Neural progenitor cell (in vitro differentiated cells): ENCODE results near the gene KHDRBS1. TPM values are rescaled to one million over a fixed set of nuclear protein-coding genes. Genes with fewer than 3 reads are reported as not detected.

Experiments
- DNase-seq: peaks from one replicate; pipeline ENCODE4 v3.0.0-alpha.2; 2016; ENCODE audit warnings: low spot score
- H2AFZ ChIP-seq: fragments of 200-600 bp; sonication (generic); replicated peaks from 2 replicates; pipeline ENCODE4 v1.6.1; 2016; ENCODE audit warnings: antibody characterized with exemption
- H3F3A ChIP-seq: fragments of 200-600 bp; sonication (generic); 2 replicates; pipeline ENCODE4 v1.6.1; 2016; ENCODE audit warnings: antibody characterized with exemption, low read depth
- H3K27ac ChIP-seq: fragments of 200-600 bp; sonication (generic); 2 replicates; pipeline ENCODE4 v1.5.1; 2016; ENCODE audit warnings: mild to moderate bottlenecking
- H3K27me3 ChIP-seq: fragments of 200-600 bp; sonication (generic); 2 replicates; pipeline ENCODE4 v1.6.1; 2016; ENCODE audit warnings: mild to moderate bottlenecking, moderate library complexity
- H3K36me3 ChIP-seq: fragments of 200-600 bp; sonication (generic); 2 replicates; pipeline ENCODE4 v1.5.1; 2016
- H3K4me1 ChIP-seq: fragments of 200-600 bp; sonication (generic); 2 replicates; pipeline ENCODE4 v1.6.1; 2016; ENCODE audit warnings: mixed run types
- H3K4me2 ChIP-seq: fragments of 200-600 bp; sonication (generic); 2 replicates; pipeline ENCODE4 v1.6.1; 2016
- H3K4me3 ChIP-seq: fragments of 200-600 bp; sonication (generic); 2 replicates; pipeline ENCODE4 v1.5.1; 2016
- H3K79me2 ChIP-seq: fragments of 200-600 bp; sonication (generic); 2 replicates; pipeline ENCODE4 v1.6.1; 2016; ENCODE audit warnings: low read depth
- H3K9ac ChIP-seq: fragments of 200-600 bp; sonication (generic); 2 replicates; pipeline ENCODE4 v1.6.1; 2016
- H3K9me3 ChIP-seq: fragments of 200-600 bp; sonication (generic); 2 replicates; pipeline ENCODE4 v1.5.1; 2016; ENCODE audit warnings: low read depth
- H4K20me1 ChIP-seq: fragments of 200-600 bp; sonication (generic); 2 replicates; pipeline ENCODE4 v1.6.1; 2016; ENCODE audit warnings: low read depth
- H3K27ac Mint-ChIP-seq: 3 replicates; pipeline ENCODE4 v1.8.0; 2021; ENCODE audit warnings: mixed read lengths
- H3K27me3 Mint-ChIP-seq: 2 replicates; pipeline ENCODE4 v1.8.0; 2022; ENCODE audit warnings: low read depth, mild to moderate bottlenecking, inconsistent platforms, moderate library complexity, mixed read lengths; ENCODE audit not compliant: insufficient read depth
- H3K36me3 Mint-ChIP-seq: 3 replicates; pipeline ENCODE4 v1.8.0; 2021; ENCODE audit warnings: mixed read lengths
- H3K4me1 Mint-ChIP-seq: 3 replicates; pipeline ENCODE4 v1.8.0; 2021; ENCODE audit warnings: mixed read lengths
- H3K4me3 Mint-ChIP-seq: 3 replicates; pipeline ENCODE4 v1.8.0; 2021; ENCODE audit warnings: mild to moderate bottlenecking, moderate library complexity, mixed read lengths
- H3K9me3 Mint-ChIP-seq: 3 replicates; pipeline ENCODE4 v1.8.0; 2020; ENCODE audit warnings: mixed read lengths
- CTCF ChIP-seq: fragments of 200-600 bp; sonication (generic); IDR thresholded peaks from 2 replicates; pipeline ENCODE4 v1.5.1; 2017; ENCODE audit warnings: antibody characterized with exemption, mild to moderate bottlenecking
- EZH2 ChIP-seq: fragments of 200-600 bp; sonication (generic); IDR thresholded peaks from 2 replicates; pipeline ENCODE4 v1.6.1; 2017; ENCODE audit warnings: antibody characterized with exemption, mild to moderate bottlenecking, moderate library complexity
- EZH2phosphoT487 ChIP-seq: fragments of 200-600 bp; sonication (generic); IDR thresholded peaks from 2 replicates; pipeline ENCODE4 v1.6.1; 2017; ENCODE audit warnings: antibody characterized with exemption
- total RNA-seq: library from RNA; depleted of rRNA; stranded (reverse); fragments of >200 nt; gene quantifications from 2 replicates; pipeline ENCODE4 v1.2.3, GENCODE V29; 2015; ENCODE audit warnings: low replicate concordance

KHDRBS1 gene
- total RNA-seq, 1 donor from 2014 or later = 201 TPM

- peak overlapping the region; percentile 79 for H3K27ac Mint-ChIP-seq
- H3K4me3 Mint-ChIP-seq = peak overlapping the region; percentile 37
- H3K36me3 Mint-ChIP-seq = no peaks in the 10 kb centered on the region
- Histone ChIP-seq H3K9ac (no peak overlapping the region), H3K79me2 (no peaks in the 10 kb centered on the region), H3K4me3 (no peak overlapping the region), H2AFZ (peak overlapping the region; percentile 30), H3K4me1 (no peaks in the 10 kb centered on the region), H4K20me1 (no peaks in the 10 kb centered on the region), H3K27me3 (no peaks in the 10 kb centered on the region), H3K27ac (no peak overlapping the region), H3K9me3 (no peaks in the 10 kb centered on the region), H3F3A (peaks cover 7% of the 10 kb centered on the region), H3K36me3 (no peaks in the 10 kb centered on the region), H3K4me2 (no peak overlapping the region)
- TF ChIP-seq EZH2phosphoT487 (no peak), CTCF (peak; percentile 63), EZH2 (no peak)
- H3K4me1 Mint-ChIP-seq = peaks cover 24% of the 10 kb centered on the region
- peak; percentile 79 for DNase-seq
- H3K9me3 Mint-ChIP-seq = no peaks in the 10 kb centered on the region
- peaks cover 5% of the 10 kb centered on the region for H3K27me3 Mint-ChIP-seq
Observed at GRCh38 chr1:31977385-31978131, 36.1 kb upstream of the KHDRBS1 start.

DNA sequence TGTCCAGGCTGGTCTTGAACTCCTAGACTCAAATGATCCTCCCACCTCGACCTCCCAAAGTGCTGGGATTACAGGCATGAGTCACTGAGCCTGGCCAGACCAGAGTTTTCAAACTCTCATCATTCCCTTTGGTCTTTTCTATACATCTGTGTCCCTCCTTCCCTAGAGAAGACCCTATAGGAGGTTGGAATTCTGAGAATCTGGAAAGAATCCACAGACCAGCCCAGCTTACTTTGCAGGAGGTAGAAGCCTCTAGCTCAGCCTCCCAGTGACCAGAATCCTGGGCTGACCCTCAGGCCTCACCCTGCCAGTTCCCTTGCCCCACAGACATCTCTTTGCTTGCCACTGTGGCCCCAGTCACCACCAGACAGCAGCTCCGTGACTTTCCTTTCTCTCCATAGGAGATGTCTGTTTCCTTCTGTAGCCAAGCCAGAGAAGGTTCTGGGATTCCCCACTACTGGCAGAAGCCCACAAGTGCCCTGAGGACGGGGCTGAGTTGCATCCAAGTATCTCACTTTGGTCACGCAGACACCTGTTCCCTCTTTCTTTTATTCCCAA lies 34.7 kb upstream of the KHDRBS1 start:
- Histone ChIP-seq H3K79me2 (no peaks in the 10 kb centered on the region), H2AFZ (peak overlapping the region; percentile 36), H3K4me2 (no peak overlapping the region), H3K9ac (no peak overlapping the region), H3K9me3 (no peaks in the 10 kb centered on the region), H3K4me3 (no peak overlapping the region), H3K27me3 (no peaks in the 10 kb centered on the region), H3K4me1 (no peaks in the 10 kb centered on the region), H3F3A (peaks cover 7% of the 10 kb centered on the region), H4K20me1 (no peaks in the 10 kb centered on the region), H3K36me3 (no peaks in the 10 kb centered on the region), H3K27ac (no peak overlapping the region)
- Mint-ChIP-seq H3K36me3 (no peaks in the 10 kb centered on the region), H3K27ac (peak overlapping the region; percentile 80), H3K4me1 (peaks cover 24% of the 10 kb centered on the region), H3K9me3 (no peaks in the 10 kb centered on the region), H3K27me3 (peaks cover 7% of the 10 kb centered on the region), H3K4me3 (no peak overlapping the region)
- peak; percentile 31 for DNase-seq
- TF ChIP-seq EZH2 (no peak), CTCF (no peak), EZH2phosphoT487 (no peak)

DNA sequence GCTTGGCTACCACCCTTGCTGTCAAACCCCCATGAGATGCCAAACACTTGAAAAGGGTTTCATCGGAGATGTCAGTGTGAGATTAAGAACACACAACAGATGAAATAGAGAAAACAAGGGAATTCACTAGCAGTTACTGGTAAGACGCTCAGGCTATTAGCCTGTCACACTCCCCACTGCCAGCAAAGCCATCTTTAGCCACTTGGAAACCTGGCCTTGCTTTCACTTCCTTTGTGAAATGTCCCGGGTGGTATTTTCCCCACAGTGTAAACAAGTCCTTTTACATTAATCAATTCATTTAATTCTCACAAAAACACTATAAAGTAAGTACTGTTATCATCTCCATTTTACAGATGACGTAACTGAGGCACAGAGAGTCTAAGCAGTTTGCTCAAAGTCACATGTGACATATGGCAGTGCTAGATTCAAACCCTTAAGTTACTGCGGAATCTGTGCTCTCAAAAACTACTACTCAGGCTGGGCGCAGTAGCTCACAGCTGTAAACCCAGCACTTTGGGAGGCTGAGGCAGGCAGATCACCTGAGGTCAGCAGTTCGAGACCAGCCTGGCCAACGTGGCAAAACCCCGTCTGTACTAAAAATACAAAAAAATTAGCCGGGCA lies 32.7 kb upstream of the KHDRBS1 start:
- TF ChIP-seq CTCF = no peak
- TF ChIP-seq EZH2phosphoT487 = no peak
- no peak for TF ChIP-seq EZH2
- H2AFZ ChIP-seq = no peak overlapping the region
- peaks cover 7% of the 10 kb centered on the region for H3F3A ChIP-seq
- H3K27ac Mint-ChIP-seq = no peak overlapping the region
- no peak for DNase-seq
- H3K4me1 ChIP-seq = no peaks in the 10 kb centered on the region
- H3K27me3 Mint-ChIP-seq = peaks cover 5% of the 10 kb centered on the region
- H3K9me3 Mint-ChIP-seq = no peaks in the 10 kb centered on the region
- no peaks in the 10 kb centered on the region for H3K9me3 ChIP-seq
- H3K9ac ChIP-seq = no peak overlapping the region
- H3K4me3 ChIP-seq = no peak overlapping the region
- no peak overlapping the region for H3K4me3 Mint-ChIP-seq
- no peaks in the 10 kb centered on the region for H3K36me3 Mint-ChIP-seq
- no peak overlapping the region for H3K4me2 ChIP-seq
- no peaks in the 10 kb centered on the region for H3K27me3 ChIP-seq
- no peak overlapping the region for H3K27ac ChIP-seq
- H3K36me3 ChIP-seq = no peaks in the 10 kb centered on the region
- H3K4me1 Mint-ChIP-seq = peaks cover 26% of the 10 kb centered on the region
- H4K20me1 ChIP-seq = no peaks in the 10 kb centered on the region
- H3K79me2 ChIP-seq = no peaks in the 10 kb centered on the region
